HepG2 (cell line): ENCODE measurements around the gene LMF2. TPM values are rescaled to one million over a fixed set of nuclear protein-coding genes. Genes with fewer than 3 reads are reported as not detected.

Source experiments
- AKNA ChIP-seq: sonication (generic); formaldehyde crosslinking; IDR thresholded peaks from 2 replicates; pipeline ENCODE4 v1.4.0; 2020; ENCODE audit warnings: missing genetic modification reagents, borderline replicate concordance
- CBX1 ChIP-seq: IDR thresholded peaks from one replicate; pipeline ENCODE4 v1.6.1; 2016; ENCODE audit warnings: antibody characterized with exemption, low read depth
- GFI1 ChIP-seq: sonication (generic); formaldehyde crosslinking; IDR thresholded peaks from 2 replicates; pipeline ENCODE4 v1.5.0; 2020; ENCODE audit warnings: missing genetic modification reagents, mild to moderate bottlenecking, borderline replicate concordance
- HMG20B ChIP-seq: conservative IDR thresholded peaks from 2 replicates; pipeline ENCODE4 v1.6.1; 2016; ENCODE audit warnings: missing genetic modification reagents, missing compliant biosample characterization
- MED13 ChIP-seq: sonication (generic); formaldehyde crosslinking; IDR thresholded peaks from 2 replicates; pipeline ENCODE4 v1.5.0; 2020; ENCODE audit warnings: missing genetic modification reagents
- MEF2D ChIP-seq: sonication (generic); formaldehyde crosslinking; IDR thresholded peaks from 2 replicates; pipeline ENCODE4 v1.5.1; 2020; ENCODE audit warnings: mild to moderate bottlenecking, missing genetic modification reagents
- MXD3 ChIP-seq: IDR thresholded peaks from 2 replicates; pipeline ENCODE4 v1.6.1; 2016; ENCODE audit warnings: mild to moderate bottlenecking, missing biosample characterization, missing genetic modification reagents
- NFE2L1 ChIP-seq: sonication (generic); formaldehyde crosslinking; IDR thresholded peaks from 2 replicates; pipeline ENCODE4 v1.4.0; 2020; ENCODE audit warnings: missing genetic modification reagents, mild to moderate bottlenecking, borderline replicate concordance
- RARA ChIP-seq: IDR thresholded peaks from 2 replicates; pipeline ENCODE4 v1.6.1; 2016; ENCODE audit warnings: missing genetic modification reagents, missing compliant biosample characterization
- SP2 ChIP-seq: sonication (generic); formaldehyde crosslinking; IDR thresholded peaks from 2 replicates; pipeline ENCODE4 v1.5.1; 2020; ENCODE audit warnings: mild to moderate bottlenecking, missing genetic modification reagents
- SRSF9 ChIP-seq: fragments of 200-400 bp; formaldehyde crosslinking; IDR thresholded peaks from 2 replicates; pipeline ENCODE4 v1.6.1; 2018; ENCODE audit warnings: borderline replicate concordance, mild to moderate bottlenecking, low read depth, low read length; ENCODE audit not compliant: insufficient read depth, poor library complexity, severe bottlenecking
- ZBTB38 ChIP-seq: sonication (generic); formaldehyde crosslinking; IDR thresholded peaks from 2 replicates; pipeline ENCODE4 v1.5.1; 2020; ENCODE audit warnings: mild to moderate bottlenecking, missing genetic modification reagents
- ZNF207 ChIP-seq: fragments of 450-650 bp; IDR thresholded peaks from 2 replicates; pipeline ENCODE4 v1.6.1; 2016; ENCODE audit warnings: antibody characterized with exemption, borderline replicate concordance
- ZNF574 ChIP-seq: sonication (generic); formaldehyde crosslinking; IDR thresholded peaks from 2 replicates; pipeline ENCODE4 v1.4.0; 2020; ENCODE audit warnings: missing genetic modification reagents
- ZNF773 ChIP-seq: sonication (generic); formaldehyde crosslinking; IDR thresholded peaks from 2 replicates; pipeline ENCODE4 v1.4.0; 2020; ENCODE audit warnings: missing genetic modification reagents, borderline replicate concordance
- polyA plus RNA-seq, 8 experiments: library from polyadenylated mRNA; depleted of rRNA in 3 of 8; stranded (reverse) in 7 of 8; unstranded in 1 of 8; fragments of >200 nt; fragmentation: Illumina TruSeq in 4 of 8; extraction: Trizol in 4 of 8; gene quantifications; 2 replicates each; pipeline versions ENCODE4 v1.2.1 to v1.2.3, GENCODE V29; 2011 to 2016; ENCODE audit warnings: low read depth in 4 of 8, missing spikeins in 1 of 8, mixed read lengths in 1 of 8; ENCODE audit not compliant: insufficient read depth in 1 of 8
- total RNA-seq, 5 experiments: library from RNA; depleted of rRNA; stranded (reverse); fragments of >200 nt; fragmentation: Illumina TruSeq; extraction: Trizol; gene quantifications; 2 replicates each; pipeline ENCODE4 v1.2.3, GENCODE V29; 2016; ENCODE audit warnings: low read depth in 1 of 5
- TF ChIP-seq, protein P1 (sequence below), 2 experiments: IDR thresholded peaks; 2 replicates each; pipeline ENCODE4 v1.6.1; 2011 to 2012; ENCODE audit warnings: low read length in 2 of 2, borderline replicate concordance in 1 of 2, low read depth in 1 of 2, mild to moderate bottlenecking in 1 of 2, moderate library complexity in 1 of 2

Gene LMF2
- total and polyA plus RNA-seq, 2 of the 13 experiments (the other 11 are each of a cell fraction or from before 2014, with no cell fraction given) = 23.3 to 30.6 TPM

DNA sequence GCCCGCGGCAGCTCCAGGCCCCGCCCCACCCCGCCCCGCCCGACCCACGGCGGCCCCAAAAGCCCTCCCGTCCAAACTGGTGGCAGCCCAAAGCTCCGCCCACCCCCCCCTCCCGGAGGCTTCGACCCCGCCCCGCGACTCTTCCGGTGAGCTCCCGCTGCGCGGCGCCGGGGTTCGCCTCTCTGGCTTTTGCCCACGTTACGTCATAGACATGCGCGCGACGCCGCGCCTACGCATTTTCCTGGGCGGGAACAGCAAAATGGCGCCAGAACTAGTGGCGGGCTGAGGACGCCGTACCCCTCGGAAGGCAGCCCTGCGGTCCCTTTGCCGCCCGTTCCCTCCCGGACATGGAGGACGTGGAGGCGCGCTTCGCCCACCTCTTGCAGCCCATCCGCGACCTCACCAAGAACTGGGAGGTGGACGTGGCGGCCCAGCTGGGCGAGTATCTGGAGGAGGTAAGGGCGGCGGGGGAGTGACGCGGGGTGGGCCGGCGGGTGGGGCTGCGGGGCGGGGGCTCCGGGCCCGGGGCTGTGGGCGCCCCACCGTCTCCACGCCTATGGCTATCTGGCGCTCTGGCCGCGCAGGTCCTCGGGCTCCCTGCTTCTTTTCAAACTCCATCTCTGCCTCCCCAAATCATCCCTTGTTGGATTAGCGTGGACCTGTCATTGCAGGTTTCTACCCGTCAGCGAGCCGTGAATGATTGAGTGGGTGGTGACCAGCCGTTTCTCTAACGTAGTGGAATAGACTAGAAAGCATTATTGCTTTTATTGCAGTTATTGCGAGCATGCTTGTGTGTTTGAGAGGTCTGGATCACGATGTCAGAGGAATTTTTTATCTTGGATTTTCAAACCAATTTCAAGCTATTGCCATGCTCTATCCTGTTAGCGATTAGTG lies 736 bp upstream of the LMF2 start, which contains the start of gene NCAPH2 (continued):
- TF ChIP-seq GFI1 (CRISPR knock-in tag) (no peak), HMG20B (CRISPR knock-in tag) (no peak), SRSF9 (no peak), CBX1 (no peak), RARA (CRISPR knock-in tag) (0 out of 2 replicates have a peak, but pooled peaks have one; percentile 13), ZBTB38 (peak; percentile 59; the same call in 1 of the 2 replicates), ZNF207 (no peak), MXD3 (CRISPR knock-in tag) (peak; percentile 65; the same call in 1 of the 2 replicates), ZNF773 (CRISPR knock-in tag) (no peak), MED13 (CRISPR knock-in tag) (0 out of 2 replicates have a peak, but pooled peaks have one; percentile 17), AKNA (no peak), MEF2D (CRISPR knock-in tag) (0 out of 2 replicates have a peak, but pooled peaks have one; percentile 36), SP2 (CRISPR knock-in tag) (peak; percentile 77), ZNF574 (CRISPR knock-in tag) (peak; percentile 88), NFE2L1 (CRISPR knock-in tag) (no peak)
- TF ChIP-seq, protein P1, sequence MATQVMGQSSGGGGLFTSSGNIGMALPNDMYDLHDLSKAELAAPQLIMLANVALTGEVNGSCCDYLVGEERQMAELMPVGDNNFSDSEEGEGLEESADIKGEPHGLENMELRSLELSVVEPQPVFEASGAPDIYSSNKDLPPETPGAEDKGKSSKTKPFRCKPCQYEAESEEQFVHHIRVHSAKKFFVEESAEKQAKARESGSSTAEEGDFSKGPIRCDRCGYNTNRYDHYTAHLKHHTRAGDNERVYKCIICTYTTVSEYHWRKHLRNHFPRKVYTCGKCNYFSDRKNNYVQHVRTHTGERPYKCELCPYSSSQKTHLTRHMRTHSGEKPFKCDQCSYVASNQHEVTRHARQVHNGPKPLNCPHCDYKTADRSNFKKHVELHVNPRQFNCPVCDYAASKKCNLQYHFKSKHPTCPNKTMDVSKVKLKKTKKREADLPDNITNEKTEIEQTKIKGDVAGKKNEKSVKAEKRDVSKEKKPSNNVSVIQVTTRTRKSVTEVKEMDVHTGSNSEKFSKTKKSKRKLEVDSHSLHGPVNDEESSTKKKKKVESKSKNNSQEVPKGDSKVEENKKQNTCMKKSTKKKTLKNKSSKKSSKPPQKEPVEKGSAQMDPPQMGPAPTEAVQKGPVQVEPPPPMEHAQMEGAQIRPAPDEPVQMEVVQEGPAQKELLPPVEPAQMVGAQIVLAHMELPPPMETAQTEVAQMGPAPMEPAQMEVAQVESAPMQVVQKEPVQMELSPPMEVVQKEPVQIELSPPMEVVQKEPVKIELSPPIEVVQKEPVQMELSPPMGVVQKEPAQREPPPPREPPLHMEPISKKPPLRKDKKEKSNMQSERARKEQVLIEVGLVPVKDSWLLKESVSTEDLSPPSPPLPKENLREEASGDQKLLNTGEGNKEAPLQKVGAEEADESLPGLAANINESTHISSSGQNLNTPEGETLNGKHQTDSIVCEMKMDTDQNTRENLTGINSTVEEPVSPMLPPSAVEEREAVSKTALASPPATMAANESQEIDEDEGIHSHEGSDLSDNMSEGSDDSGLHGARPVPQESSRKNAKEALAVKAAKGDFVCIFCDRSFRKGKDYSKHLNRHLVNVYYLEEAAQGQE (IDR thresholded peaks at IDR 0.05; ENCODE audit: borderline replicate concordance in 1 of 2, low read depth in 1 of 2, low read length in 2 of 2) = peak in 1 of 2 experiments; percentile 41; a peak in 1 of 4 replicates
